Mucosa of rectum (tissue), 2 donors: ENCODE measurements around the gene LSM10.

Experiments
- H3K27ac ChIP-seq, 2 donors: one replicate each; pipeline ENCODE4 v1.7.0; 2013; ENCODE audit warnings: inconsistent platforms in 2 of 2, low read depth in 2 of 2, low read length in 2 of 2
- H3K27me3 ChIP-seq, 2 donors: one replicate each; pipeline ENCODE4 v1.7.0; 2013; ENCODE audit warnings: low read length in 2 of 2; ENCODE audit not compliant: control insufficient read depth in 2 of 2, insufficient read depth in 2 of 2
- H3K36me3 ChIP-seq, 2 donors: one replicate each; pipeline ENCODE4 v1.7.0; 2013; ENCODE audit warnings: low read length in 2 of 2; ENCODE audit not compliant: control insufficient read depth in 2 of 2, insufficient read depth in 2 of 2
- H3K4me1 ChIP-seq, 2 donors: one replicate each; pipeline ENCODE4 v1.7.0; 2013; ENCODE audit warnings: low read length in 2 of 2, mild to moderate bottlenecking in 1 of 2; ENCODE audit not compliant: control insufficient read depth in 2 of 2, insufficient read depth in 2 of 2
- H3K4me3 ChIP-seq, 2 donors: one replicate each; pipeline ENCODE4 v1.7.0; 2013; ENCODE audit warnings: low read length in 2 of 2
- H3K9ac ChIP-seq, 2 donors: one replicate each; pipeline ENCODE4 v1.7.0; 2013; ENCODE audit warnings: low read length in 2 of 2, low read depth in 1 of 2, mild to moderate bottlenecking in 1 of 2
- H3K9me3 ChIP-seq, 2 donors: one replicate each; pipeline ENCODE4 v1.7.0; 2013; ENCODE audit warnings: low read length in 2 of 2; ENCODE audit not compliant: control insufficient read depth in 2 of 2
- donor health status: healthy.
- donor health status: Normal muscosa, but diverticular disease.

The LSM10 gene

GRCh38 chr1:36414384-36414783 is 16.7 kb upstream of the LSM10 start:
- no peaks in the 10 kb centered on the region for H3K9me3 ChIP-seq
- H3K27ac ChIP-seq, result no peak overlapping the region
- H3K36me3 ChIP-seq, result no peaks in the 10 kb centered on the region

GRCh38 chr1:36411674-36412648 is 14.3 kb upstream of the LSM10 start:
- Histone ChIP-seq H3K27ac (no peak overlapping the region), H3K9ac (no peak overlapping the region), H3K9me3 (no peaks in the 10 kb centered on the region)

More at GRCh38 chr1:36414384-36414783, 16.7 kb upstream of the LSM10 start:
- Histone ChIP-seq H3K4me3 (no peak overlapping the region), H3K9ac (no peak overlapping the region), H3K27me3 (no peaks in the 10 kb centered on the region), H3K4me1 (peaks cover 0 to 4% of the 10 kb centered on the region in 2 donors)

GRCh38 chr1:36408479-36408878 is 10.8 kb upstream of the LSM10 start:
- no peak overlapping the region for H3K27ac ChIP-seq
- H3K9me3 ChIP-seq, result no peaks in the 10 kb centered on the region
- no peak overlapping the region for H3K9ac ChIP-seq
- no peaks in the 10 kb centered on the region for H3K36me3 ChIP-seq
- H3K27me3 ChIP-seq, result no peaks in the 10 kb centered on the region
- H3K4me1 ChIP-seq, result no peaks in the 10 kb centered on the region
- H3K4me3 ChIP-seq, result no peak overlapping the region

More at GRCh38 chr1:36411674-36412648, 14.3 kb upstream of the LSM10 start:
- H3K36me3 ChIP-seq, result no peaks in the 10 kb centered on the region
- no peak overlapping the region for H3K4me3 ChIP-seq
- H3K4me1 ChIP-seq, result peaks cover 0 to 4% of the 10 kb centered on the region in 2 donors
- no peaks in the 10 kb centered on the region for H3K27me3 ChIP-seq

GRCh38 chr1:36406440-36406839 is 8.7 kb upstream of the LSM10 start:
- H3K4me3 ChIP-seq, result no peak overlapping the region
- no peak overlapping the region for H3K27ac ChIP-seq
- H3K9ac ChIP-seq, result no peak overlapping the region
- peaks cover 0 to 3% of the 10 kb centered on the region in 2 donors for H3K4me1 ChIP-seq
- H3K36me3 ChIP-seq, result no peaks in the 10 kb centered on the region
- H3K9me3 ChIP-seq, result no peaks in the 10 kb centered on the region
- H3K27me3 ChIP-seq, result no peaks in the 10 kb centered on the region

- H3K36me3 ChIP-seq, result no peaks in the 10 kb centered on the region
- no peak overlapping the region for H3K9ac ChIP-seq
- H3K9me3 ChIP-seq, result no peaks in the 10 kb centered on the region
- H3K27me3 ChIP-seq, result no peaks in the 10 kb centered on the region
- H3K27ac ChIP-seq, result no peak overlapping the region
- peaks cover 0 to 5% of the 10 kb centered on the region in 2 donors for H3K4me1 ChIP-seq
- H3K4me3 ChIP-seq, result no peak overlapping the region
These were observed 4.8 kb upstream of the LSM10 start for GRCh38 chr1:36402504-36402890.

GRCh38 chr1:36401602-36402503 is 4.1 kb upstream of the LSM10 start:
- H3K27ac ChIP-seq, result peak overlapping the region in 1 of 2 donors; percentile 70

GRCh38 chr1:36400825-36401601 is 3.3 kb upstream of the LSM10 start:
- Histone ChIP-seq H3K9me3 (no peaks in the 10 kb centered on the region), H3K9ac (peak overlapping the region; percentile 10 to 41), H3K4me1 (peaks cover 8 to 9% of the 10 kb centered on the region in 2 donors), H3K27me3 (no peaks in the 10 kb centered on the region), H3K4me3 (peak overlapping the region in 1 of 2 donors; percentile 66), H3K27ac (peak overlapping the region; percentile 51 to 75), H3K36me3 (no peaks in the 10 kb centered on the region)

More at GRCh38 chr1:36401602-36402503, 4.1 kb upstream of the LSM10 start:
- H3K4me3 ChIP-seq, result peak overlapping the region in 1 of 2 donors; percentile 66
- peaks cover 3 to 5% of the 10 kb centered on the region in 2 donors for H3K4me1 ChIP-seq
- H3K9ac ChIP-seq, result peak overlapping the region in 1 of 2 donors; percentile 41
- no peaks in the 10 kb centered on the region for H3K27me3 ChIP-seq
- no peaks in the 10 kb centered on the region for H3K9me3 ChIP-seq
- H3K36me3 ChIP-seq, result no peaks in the 10 kb centered on the region

- H3K27me3 ChIP-seq, result no peaks in the 10 kb centered on the region
- H3K9me3 ChIP-seq, result no peaks in the 10 kb centered on the region
- H3K36me3 ChIP-seq, result no peaks in the 10 kb centered on the region
- H3K4me1 ChIP-seq, result peaks cover 8 to 9% of the 10 kb centered on the region in 2 donors
- peak overlapping the region in 1 of 2 donors; percentile 75 for H3K27ac ChIP-seq
- peak overlapping the region; percentile 10 to 47 for H3K9ac ChIP-seq
- H3K4me3 ChIP-seq, result peak overlapping the region in 1 of 2 donors; percentile 31
These were observed 2.8 kb upstream of the LSM10 start for GRCh38 chr1:36400514-36400824.

- Histone ChIP-seq H3K9ac (no peak overlapping the region), H3K27ac (peak overlapping the region in 1 of 2 donors; percentile 87), H3K4me3 (peak overlapping the region in 1 of 2 donors; percentile 96), H3K4me1 (peaks cover 8 to 9% of the 10 kb centered on the region in 2 donors), H3K9me3 (no peaks in the 10 kb centered on the region), H3K27me3 (no peaks in the 10 kb centered on the region), H3K36me3 (peaks cover 0 to 8% of the 10 kb centered on the region in 2 donors)
These were observed 766 bp upstream of the LSM10 start for GRCh38 chr1:36398370-36398977.
